ENCODE data around the gene FGF22. TPM values are rescaled to one million over a fixed set of nuclear protein-coding genes. Genes with fewer than 3 reads are reported as not detected.
A peak's percentile ranks its signal among the peaks of the same experiment; 100 is the strongest.

FGF22 gene
- total and polyA plus RNA-seq, 2 of the 13 experiments (the other 11 are each of a cell fraction or from before 2014, with no cell fraction given) = 0.24 TPM; not detected in 1

DNA sequence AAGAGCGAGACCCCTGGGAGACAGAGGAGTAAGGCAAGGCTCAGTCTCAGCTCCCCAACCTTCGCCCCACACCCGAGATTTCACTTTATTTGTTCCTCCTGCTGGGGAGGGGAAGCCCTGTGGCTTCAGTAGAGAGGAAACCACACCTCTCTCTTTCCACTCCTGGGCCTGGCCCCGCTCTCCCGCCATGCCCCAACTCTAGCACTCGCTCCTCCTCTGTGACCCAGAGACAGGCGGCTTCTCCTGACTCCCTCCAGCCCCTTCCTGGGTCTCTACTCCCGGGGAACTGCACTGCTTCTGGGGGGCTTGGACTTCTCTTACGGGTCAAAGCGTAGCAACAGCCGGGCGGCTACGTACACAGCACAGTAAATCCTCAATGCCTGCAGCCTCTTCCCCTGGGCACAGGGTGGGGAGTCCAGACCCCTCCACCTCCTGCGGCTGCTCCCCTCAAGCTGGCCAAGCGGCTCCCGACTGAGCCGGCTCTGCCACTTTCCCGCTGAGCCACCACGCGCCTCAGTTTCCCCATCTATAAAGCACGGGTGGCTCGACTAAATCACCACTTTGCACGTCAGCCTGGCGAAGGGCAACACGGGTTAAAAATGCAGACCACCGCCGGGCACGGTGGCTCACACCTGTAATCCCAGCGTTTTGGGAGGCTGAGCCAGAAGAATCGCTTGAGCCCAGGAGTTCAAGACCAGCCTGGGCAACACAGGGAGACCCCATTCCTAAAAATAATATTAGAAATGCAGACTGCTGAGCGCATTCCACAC is 21.9 kb downstream of the FGF22 start (continued):
- TF ChIP-seq ZNF432 (CRISPR knock-in tag; IDR thresholded peaks at IDR 0.05; ENCODE audit: borderline replicate concordance) = no peak
- no peak for TF ChIP-seq ZNF383 (CRISPR knock-in tag; IDR thresholded peaks at IDR 0.05; ENCODE audit: borderline replicate concordance)
- no peak for TF ChIP-seq POLR2AphosphoS2 (IDR thresholded peaks at IDR 0.05; ENCODE audit: low read depth, low read length)
- TF ChIP-seq ZMYM2 (CRISPR knock-in tag; IDR thresholded peaks at IDR 0.05) = no peak
- no peak for TF ChIP-seq ZFP37 (CRISPR knock-in tag; IDR thresholded peaks at IDR 0.05; ENCODE audit: borderline replicate concordance)
- TF ChIP-seq FOXP1 (IDR thresholded peaks at IDR 0.05) = no peak
- TF ChIP-seq FOXP1 (CRISPR knock-in tag; IDR thresholded peaks at IDR 0.05) = no peak
- TF ChIP-seq, protein P1, sequence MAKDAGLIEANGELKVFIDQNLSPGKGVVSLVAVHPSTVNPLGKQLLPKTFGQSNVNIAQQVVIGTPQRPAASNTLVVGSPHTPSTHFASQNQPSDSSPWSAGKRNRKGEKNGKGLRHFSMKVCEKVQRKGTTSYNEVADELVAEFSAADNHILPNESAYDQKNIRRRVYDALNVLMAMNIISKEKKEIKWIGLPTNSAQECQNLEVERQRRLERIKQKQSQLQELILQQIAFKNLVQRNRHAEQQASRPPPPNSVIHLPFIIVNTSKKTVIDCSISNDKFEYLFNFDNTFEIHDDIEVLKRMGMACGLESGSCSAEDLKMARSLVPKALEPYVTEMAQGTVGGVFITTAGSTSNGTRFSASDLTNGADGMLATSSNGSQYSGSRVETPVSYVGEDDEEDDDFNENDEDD (CRISPR knock-in tag; IDR thresholded peaks at IDR 0.05; ENCODE audit: borderline replicate concordance) = no peak
- TF ChIP-seq RBFOX2 (IDR thresholded peaks at IDR 0.05; ENCODE audit: low read depth, low read length) = peak; percentile 51
- TF ChIP-seq WIZ (CRISPR knock-in tag; IDR thresholded peaks at IDR 0.05) = no peak
- TF ChIP-seq ZNF780A (CRISPR knock-in tag; IDR thresholded peaks at IDR 0.05) = no peak
- TF ChIP-seq CC2D1A (CRISPR knock-in tag; IDR thresholded peaks at IDR 0.05) = no peak
- TF ChIP-seq CBFB (CRISPR knock-in tag; IDR thresholded peaks at IDR 0.05) = no peak
- TF ChIP-seq ZNF143 (CRISPR knock-in tag; IDR thresholded peaks at IDR 0.05) = no peak
- TF ChIP-seq, protein P2, sequence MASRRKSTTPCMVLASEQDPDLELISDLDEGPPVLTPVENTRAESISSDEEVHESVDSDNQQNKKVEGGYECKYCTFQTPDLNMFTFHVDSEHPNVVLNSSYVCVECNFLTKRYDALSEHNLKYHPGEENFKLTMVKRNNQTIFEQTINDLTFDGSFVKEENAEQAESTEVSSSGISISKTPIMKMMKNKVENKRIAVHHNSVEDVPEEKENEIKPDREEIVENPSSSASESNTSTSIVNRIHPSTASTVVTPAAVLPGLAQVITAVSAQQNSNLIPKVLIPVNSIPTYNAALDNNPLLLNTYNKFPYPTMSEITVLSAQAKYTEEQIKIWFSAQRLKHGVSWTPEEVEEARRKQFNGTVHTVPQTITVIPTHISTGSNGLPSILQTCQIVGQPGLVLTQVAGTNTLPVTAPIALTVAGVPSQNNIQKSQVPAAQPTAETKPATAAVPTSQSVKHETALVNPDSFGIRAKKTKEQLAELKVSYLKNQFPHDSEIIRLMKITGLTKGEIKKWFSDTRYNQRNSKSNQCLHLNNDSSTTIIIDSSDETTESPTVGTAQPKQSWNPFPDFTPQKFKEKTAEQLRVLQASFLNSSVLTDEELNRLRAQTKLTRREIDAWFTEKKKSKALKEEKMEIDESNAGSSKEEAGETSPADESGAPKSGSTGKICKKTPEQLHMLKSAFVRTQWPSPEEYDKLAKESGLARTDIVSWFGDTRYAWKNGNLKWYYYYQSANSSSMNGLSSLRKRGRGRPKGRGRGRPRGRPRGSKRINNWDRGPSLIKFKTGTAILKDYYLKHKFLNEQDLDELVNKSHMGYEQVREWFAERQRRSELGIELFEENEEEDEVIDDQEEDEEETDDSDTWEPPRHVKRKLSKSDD (CRISPR knock-in tag; IDR thresholded peaks at IDR 0.05; ENCODE audit: low read depth) = no peak
- no peak for TF ChIP-seq NR2F1 (CRISPR knock-in tag; IDR thresholded peaks at IDR 0.05)
- TF ChIP-seq ZNF816 (CRISPR knock-in tag; IDR thresholded peaks at IDR 0.05; ENCODE audit: borderline replicate concordance) = no peak; the same call in 1 of the 2 replicates
- TF ChIP-seq, protein P3, sequence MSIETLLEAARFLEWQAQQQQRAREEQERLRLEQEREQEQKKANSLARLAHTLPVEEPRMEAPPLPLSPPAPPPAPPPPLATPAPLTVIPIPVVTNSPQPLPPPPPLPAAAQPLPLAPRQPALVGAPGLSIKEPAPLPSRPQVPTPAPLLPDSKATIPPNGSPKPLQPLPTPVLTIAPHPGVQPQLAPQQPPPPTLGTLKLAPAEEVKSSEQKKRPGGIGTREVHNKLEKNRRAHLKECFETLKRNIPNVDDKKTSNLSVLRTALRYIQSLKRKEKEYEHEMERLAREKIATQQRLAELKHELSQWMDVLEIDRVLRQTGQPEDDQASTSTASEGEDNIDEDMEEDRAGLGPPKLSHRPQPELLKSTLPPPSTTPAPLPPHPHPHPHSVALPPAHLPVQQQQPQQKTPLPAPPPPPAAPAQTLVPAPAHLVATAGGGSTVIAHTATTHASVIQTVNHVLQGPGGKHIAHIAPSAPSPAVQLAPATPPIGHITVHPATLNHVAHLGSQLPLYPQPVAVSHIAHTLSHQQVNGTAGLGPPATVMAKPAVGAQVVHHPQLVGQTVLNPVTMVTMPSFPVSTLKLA (IDR thresholded peaks at IDR 0.05) = no peak
- TF ChIP-seq, protein P4, sequence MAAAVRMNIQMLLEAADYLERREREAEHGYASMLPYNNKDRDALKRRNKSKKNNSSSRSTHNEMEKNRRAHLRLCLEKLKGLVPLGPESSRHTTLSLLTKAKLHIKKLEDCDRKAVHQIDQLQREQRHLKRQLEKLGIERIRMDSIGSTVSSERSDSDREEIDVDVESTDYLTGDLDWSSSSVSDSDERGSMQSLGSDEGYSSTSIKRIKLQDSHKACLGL (CRISPR knock-in tag; IDR thresholded peaks at IDR 0.05) = peak; percentile 55
- TF ChIP-seq, protein P5, sequence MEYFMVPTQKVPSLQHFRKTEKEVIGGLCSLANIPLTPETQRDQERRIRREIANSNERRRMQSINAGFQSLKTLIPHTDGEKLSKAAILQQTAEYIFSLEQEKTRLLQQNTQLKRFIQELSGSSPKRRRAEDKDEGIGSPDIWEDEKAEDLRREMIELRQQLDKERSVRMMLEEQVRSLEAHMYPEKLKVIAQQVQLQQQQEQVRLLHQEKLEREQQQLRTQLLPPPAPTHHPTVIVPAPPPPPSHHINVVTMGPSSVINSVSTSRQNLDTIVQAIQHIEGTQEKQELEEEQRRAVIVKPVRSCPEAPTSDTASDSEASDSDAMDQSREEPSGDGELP (IDR thresholded peaks at IDR 0.05; ENCODE audit: borderline replicate concordance, low read depth) = no peak
- peak; percentile 7 for TF ChIP-seq HNRNPLL (IDR thresholded peaks at IDR 0.05; ENCODE audit: low read depth, low read length, poor library complexity, severe bottlenecking)
- TF ChIP-seq ZFY (CRISPR knock-in tag; IDR thresholded peaks at IDR 0.05) = no peak
- TF ChIP-seq FOXO1 (CRISPR knock-in tag; IDR thresholded peaks at IDR 0.05) = no peak
- 0 out of 2 replicates have a peak, but pooled peaks have one; percentile 17 for TF ChIP-seq RFXAP (CRISPR knock-in tag; IDR thresholded peaks at IDR 0.05; ENCODE audit: borderline replicate concordance)
- TF ChIP-seq FOSL1 (CRISPR knock-in tag; IDR thresholded peaks at IDR 0.05; ENCODE audit: borderline replicate concordance) = peak; percentile 7; the same call in 1 of the 2 replicates
